HepG2 (cell line): Measurements from ENCODE around the gene LYPD3. TPM values are rescaled to one million over a fixed set of nuclear protein-coding genes. Genes with fewer than 3 reads are reported as not detected.

ENCODE experiments used
- ATF7-NPFF ChIP-seq: sonication (generic); formaldehyde crosslinking; IDR thresholded peaks from 2 replicates; pipeline ENCODE4 v1.8.1; 2023; ENCODE audit warnings: mild to moderate bottlenecking, low read depth, missing genetic modification reagents, moderate library complexity
- BORCS8-MEF2B ChIP-seq: sonication (generic); formaldehyde crosslinking; IDR thresholded peaks from 2 replicates; pipeline ENCODE4 v1.8.0; 2022; ENCODE audit warnings: mild to moderate bottlenecking, missing genetic modification reagents
- DZIP1 ChIP-seq: sonication (generic); formaldehyde crosslinking; IDR thresholded peaks from 2 replicates; pipeline ENCODE4 v1.5.0; 2020; ENCODE audit warnings: mild to moderate bottlenecking, missing genetic modification reagents
- HNF4G ChIP-seq, 2 experiments: sonication (generic) in 1 of 2; formaldehyde crosslinking in 1 of 2; IDR thresholded peaks; 2 replicates each; pipeline versions ENCODE4 v1.4.0 to v1.6.1; 2011 to 2020; ENCODE audit warnings: borderline replicate concordance in 2 of 2, low read depth in 2 of 2, mild to moderate bottlenecking in 2 of 2, low read length in 1 of 2, missing genetic modification reagents in 1 of 2, moderate library complexity in 1 of 2
- HNRNPL ChIP-seq: fragments of 200-400 bp; formaldehyde crosslinking; IDR thresholded peaks from 2 replicates; pipeline ENCODE4 v1.6.1; 2017; ENCODE audit warnings: mild to moderate bottlenecking, low read depth, low read length
- KDM5B ChIP-seq: sonication (generic); formaldehyde crosslinking; IDR thresholded peaks from 2 replicates; pipeline ENCODE4 v1.4.0; 2020; ENCODE audit warnings: missing genetic modification reagents, mild to moderate bottlenecking, borderline replicate concordance
- KDM6A ChIP-seq: IDR thresholded peaks from 2 replicates; pipeline ENCODE4 v1.6.1; 2016; ENCODE audit warnings: low read depth
- MAFF ChIP-seq: IDR thresholded peaks from 2 replicates; pipeline ENCODE4 v1.6.1; 2011; ENCODE audit warnings: low read depth, low read length, improper control_type of control experiment
- MYC ChIP-seq: sonication (generic); formaldehyde crosslinking; IDR thresholded peaks from 2 replicates; pipeline ENCODE4 v1.9.0; 2021; ENCODE audit warnings: missing genetic modification reagents, borderline replicate concordance
- ZBTB25 ChIP-seq: IDR thresholded peaks from 2 replicates; pipeline ENCODE4 v1.6.1; 2018; ENCODE audit warnings: missing genetic modification reagents
- ZNF136 ChIP-seq: sonication (generic); formaldehyde crosslinking; IDR thresholded peaks from 2 replicates; pipeline ENCODE4 v1.8.1; 2022; ENCODE audit warnings: low read depth, mild to moderate bottlenecking, moderate library complexity, missing genetic modification reagents
- ZNF20 ChIP-seq: sonication (generic); formaldehyde crosslinking; IDR thresholded peaks from 2 replicates; pipeline ENCODE4 v1.4.0; 2020; ENCODE audit warnings: mild to moderate bottlenecking, moderate library complexity, missing genetic modification reagents
- ZNF543 ChIP-seq: sonication (generic); formaldehyde crosslinking; IDR thresholded peaks from 2 replicates; pipeline ENCODE4 v1.4.0; 2020; ENCODE audit warnings: mild to moderate bottlenecking, missing genetic modification reagents
- ZNF563 ChIP-seq: sonication (generic); formaldehyde crosslinking; IDR thresholded peaks from 2 replicates; pipeline ENCODE4 v1.8.0; 2022; ENCODE audit warnings: mild to moderate bottlenecking, moderate library complexity, missing genetic modification reagents
- ZNF780A ChIP-seq: sonication (generic); formaldehyde crosslinking; IDR thresholded peaks from 2 replicates; pipeline ENCODE4 v1.8.0; 2022; ENCODE audit warnings: mild to moderate bottlenecking, missing genetic modification reagents, moderate library complexity
- ZSCAN25 ChIP-seq: sonication (generic); formaldehyde crosslinking; IDR thresholded peaks from 2 replicates; pipeline ENCODE4 v1.8.0; 2022; ENCODE audit warnings: mild to moderate bottlenecking, missing genetic modification reagents
- polyA plus RNA-seq, 8 experiments: library from polyadenylated mRNA; depleted of rRNA in 3 of 8; stranded (reverse) in 7 of 8; unstranded in 1 of 8; fragments of >200 nt; fragmentation: Illumina TruSeq in 4 of 8; extraction: Trizol in 4 of 8; gene quantifications; 2 replicates each; pipeline versions ENCODE4 v1.2.1 to v1.2.3, GENCODE V29; 2011 to 2016; ENCODE audit warnings: low read depth in 4 of 8, missing spikeins in 1 of 8, mixed read lengths in 1 of 8; ENCODE audit not compliant: insufficient read depth in 1 of 8
- total RNA-seq, 5 experiments: library from RNA; depleted of rRNA; stranded (reverse); fragments of >200 nt; fragmentation: Illumina TruSeq; extraction: Trizol; gene quantifications; 2 replicates each; pipeline ENCODE4 v1.2.3, GENCODE V29; 2016; ENCODE audit warnings: low read depth in 1 of 5
- TF ChIP-seq, protein P1 (sequence below): sonication (generic); formaldehyde crosslinking; IDR thresholded peaks from 2 replicates; pipeline ENCODE4 v1.4.0; 2020; ENCODE audit warnings: missing genetic modification reagents
- TF ChIP-seq, protein P2 (sequence below): sonication (generic); formaldehyde crosslinking; IDR thresholded peaks from 2 replicates; pipeline ENCODE4 v1.4.0; 2020; ENCODE audit warnings: mild to moderate bottlenecking, missing genetic modification reagents

LYPD3 gene
- total and polyA plus RNA-seq, 2 of the 13 experiments (the other 11 are each of a cell fraction or from before 2014, with no cell fraction given): 0.51 to 1.5 TPM

GRCh38 chr19:43504426-43505185, 39.2 kb upstream of the LYPD3 start, which contains the start of gene PHLDB3 (continued):
- TF ChIP-seq, protein P1, sequence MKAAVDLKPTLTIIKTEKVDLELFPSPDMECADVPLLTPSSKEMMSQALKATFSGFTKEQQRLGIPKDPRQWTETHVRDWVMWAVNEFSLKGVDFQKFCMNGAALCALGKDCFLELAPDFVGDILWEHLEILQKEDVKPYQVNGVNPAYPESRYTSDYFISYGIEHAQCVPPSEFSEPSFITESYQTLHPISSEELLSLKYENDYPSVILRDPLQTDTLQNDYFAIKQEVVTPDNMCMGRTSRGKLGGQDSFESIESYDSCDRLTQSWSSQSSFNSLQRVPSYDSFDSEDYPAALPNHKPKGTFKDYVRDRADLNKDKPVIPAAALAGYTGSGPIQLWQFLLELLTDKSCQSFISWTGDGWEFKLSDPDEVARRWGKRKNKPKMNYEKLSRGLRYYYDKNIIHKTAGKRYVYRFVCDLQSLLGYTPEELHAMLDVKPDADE (CRISPR knock-in tag): no peak
- TF ChIP-seq BORCS8-MEF2B (no peak), ZNF563 (CRISPR knock-in tag) (0 out of 2 replicates have a peak, but pooled peaks have one; percentile 14), HNF4G (IDR thresholded peaks at IDR 0.05; ENCODE audit: borderline replicate concordance, low read depth, low read length) (no peak), HNF4G (CRISPR knock-in tag; IDR thresholded peaks at IDR 0.05; ENCODE audit: borderline replicate concordance, low read depth) (peak; percentile 9; the same call in 1 of the 2 replicates), ZNF136 (CRISPR knock-in tag) (no peak), ZNF20 (CRISPR knock-in tag) (no peak), ZBTB25 (CRISPR knock-in tag) (no peak), MYC (CRISPR knock-in tag) (peak; percentile 57), ZSCAN25 (CRISPR knock-in tag) (no peak), ZNF543 (CRISPR knock-in tag) (peak; percentile 67; the same call in 1 of the 2 replicates), DZIP1 (CRISPR knock-in tag) (no peak), KDM5B (CRISPR knock-in tag) (peak; percentile 51; the same call in 1 of the 2 replicates), HNRNPL (peak; percentile 74; the same call in 1 of the 2 replicates), ZNF780A (CRISPR knock-in tag) (no peak), MAFF (no peak), KDM6A (CRISPR knock-in tag) (no peak), ATF7-NPFF (CRISPR knock-in tag) (0 out of 2 replicates have a peak, but pooled peaks have one; percentile 26)
- TF ChIP-seq, protein P2, sequence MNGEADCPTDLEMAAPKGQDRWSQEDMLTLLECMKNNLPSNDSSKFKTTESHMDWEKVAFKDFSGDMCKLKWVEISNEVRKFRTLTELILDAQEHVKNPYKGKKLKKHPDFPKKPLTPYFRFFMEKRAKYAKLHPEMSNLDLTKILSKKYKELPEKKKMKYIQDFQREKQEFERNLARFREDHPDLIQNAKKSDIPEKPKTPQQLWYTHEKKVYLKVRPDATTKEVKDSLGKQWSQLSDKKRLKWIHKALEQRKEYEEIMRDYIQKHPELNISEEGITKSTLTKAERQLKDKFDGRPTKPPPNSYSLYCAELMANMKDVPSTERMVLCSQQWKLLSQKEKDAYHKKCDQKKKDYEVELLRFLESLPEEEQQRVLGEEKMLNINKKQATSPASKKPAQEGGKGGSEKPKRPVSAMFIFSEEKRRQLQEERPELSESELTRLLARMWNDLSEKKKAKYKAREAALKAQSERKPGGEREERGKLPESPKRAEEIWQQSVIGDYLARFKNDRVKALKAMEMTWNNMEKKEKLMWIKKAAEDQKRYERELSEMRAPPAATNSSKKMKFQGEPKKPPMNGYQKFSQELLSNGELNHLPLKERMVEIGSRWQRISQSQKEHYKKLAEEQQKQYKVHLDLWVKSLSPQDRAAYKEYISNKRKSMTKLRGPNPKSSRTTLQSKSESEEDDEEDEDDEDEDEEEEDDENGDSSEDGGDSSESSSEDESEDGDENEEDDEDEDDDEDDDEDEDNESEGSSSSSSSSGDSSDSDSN (CRISPR knock-in tag): peak; percentile 50; the same call in 1 of the 2 replicates
